Calu3 (cell line): ENCODE results near the gene ARMC2. TPM values are rescaled to one million over a fixed set of nuclear protein-coding genes. Genes with fewer than 3 reads are reported as not detected.
"Not testable (repeated sequence)": the region's sequence is repeated elsewhere in the genome, so short reads cannot be mapped to it uniquely, and the experiment has no call there.

Experiments used
- BruUV-seq: library from RNA; stranded (reverse); fragments of 400-500 nt; replicated peaks from 2 replicates; lab custom pipeline; 2021; lab: Mats Ljungman, UMichigan
- CTCF ChIA-PET: fragments of 300-600 bp; sonication (Branson Sonifier 250); formaldehyde crosslinking; loops from one replicate; lab custom pipeline; 2022; ENCODE audit warnings: antibody characterized with exemption; lab: Charles Lee
- DNase-seq: peaks from one replicate; pipeline ENCODE4 v3.0.0; 2022
- H3K27ac Mint-ChIP-seq: one replicate; pipeline ENCODE4 v1.8.0; 2022; ENCODE audit warnings: mixed read lengths; ENCODE audit not compliant: unreplicated experiment
- H3K27me3 Mint-ChIP-seq: one replicate; pipeline ENCODE4 v1.8.0; 2022; ENCODE audit warnings: mixed read lengths; ENCODE audit not compliant: unreplicated experiment
- H3K36me3 Mint-ChIP-seq: one replicate; pipeline ENCODE4 v1.8.0; 2022; ENCODE audit warnings: mild to moderate bottlenecking, moderate library complexity, mixed read lengths; ENCODE audit not compliant: insufficient read depth, unreplicated experiment
- H3K4me1 Mint-ChIP-seq: one replicate; pipeline ENCODE4 v1.8.0; 2022; ENCODE audit warnings: mild to moderate bottlenecking, low read depth, mixed read lengths; ENCODE audit not compliant: unreplicated experiment
- H3K4me3 Mint-ChIP-seq: one replicate; pipeline ENCODE4 v1.8.0; 2022; ENCODE audit warnings: mild to moderate bottlenecking, low read depth, moderate library complexity, mixed read lengths; ENCODE audit not compliant: unreplicated experiment
- H3K9me3 Mint-ChIP-seq: one replicate; pipeline ENCODE4 v1.8.0; 2022; ENCODE audit warnings: low read depth, mixed read lengths; ENCODE audit not compliant: unreplicated experiment
- CTCF ChIP-seq: fragments of 200-600 bp; IDR thresholded peaks from one replicate; pipeline ENCODE4 v1.8.0; 2022; ENCODE audit warnings: antibody characterized with exemption; ENCODE audit not compliant: unreplicated experiment
- intact Hi-C: fragments of 100-400 bp; cut with micrococcal nuclease; formaldehyde crosslinking; loops from one replicate; pipeline ENCODE4 v1.10.0; 2022; ENCODE audit not compliant: unreplicated experiment
- total RNA-seq: library from RNA; stranded (reverse); gene quantifications from 2 replicates; pipeline ENCODE4 v1.2.3, GENCODE V29; 2022

Gene ARMC2
- total RNA-seq, 1 experiment from 2014 or later = 7.1 TPM

GRCh38 chr6:108922499-108922898 lies 74.3 kb downstream of the ARMC2 start:
- H3K36me3 Mint-ChIP-seq = no peaks in the 10 kb centered on the region
- H3K27me3 Mint-ChIP-seq = peaks cover 22% of the 10 kb centered on the region
- intact Hi-C loops = no loop called here
- CTCF ChIA-PET = no interaction called here
- H3K9me3 Mint-ChIP-seq = no peaks in the 10 kb centered on the region
- H3K4me3 Mint-ChIP-seq = no peak overlapping the region
- DNase-seq = no peak
- no TSS peak for BruUV-seq
- H3K4me1 Mint-ChIP-seq = no peaks in the 10 kb centered on the region
- TF ChIP-seq CTCF = no peak
- no peak overlapping the region for H3K27ac Mint-ChIP-seq

- intact Hi-C loops = no loop called here
These were observed 79.7 kb downstream of the ARMC2 start for GRCh38 chr6:108927927-108928326.

GRCh38 chr6:108928650-108929049 lies 80.4 kb downstream of the ARMC2 start:
- no peaks in the 10 kb centered on the region for H3K4me1 Mint-ChIP-seq
- H3K9me3 Mint-ChIP-seq = no peaks in the 10 kb centered on the region
- DNase-seq = no peak
- CTCF ChIA-PET = interaction anchor here (1.2 kb wide), 1 partner anchor 13 kb away, joined by 3 read pairs; no protein-coding TSS in a partner anchor
- peaks cover 22% of the 10 kb centered on the region for H3K27me3 Mint-ChIP-seq
- H3K36me3 Mint-ChIP-seq = no peaks in the 10 kb centered on the region
- no peak for TF ChIP-seq CTCF
- no TSS peak for BruUV-seq
- intact Hi-C loops = no loop called here
- H3K4me3 Mint-ChIP-seq = no peak overlapping the region
- H3K27ac Mint-ChIP-seq = no peak overlapping the region

More at GRCh38 chr6:108927927-108928326, 79.7 kb downstream of the ARMC2 start:
- BruUV-seq = no TSS peak
- Mint-ChIP-seq H3K9me3 (no peaks in the 10 kb centered on the region), H3K27me3 (peaks cover 22% of the 10 kb centered on the region), H3K27ac (no peak overlapping the region), H3K4me3 (no peak overlapping the region), H3K4me1 (no peaks in the 10 kb centered on the region), H3K36me3 (no peaks in the 10 kb centered on the region)
- CTCF ChIA-PET = interaction anchor here (1.2 kb wide), 1 partner anchor 14 kb away, joined by 3 read pairs; no protein-coding TSS in a partner anchor
- no peak for DNase-seq
- no peak for TF ChIP-seq CTCF

GRCh38 chr6:108931090-108931489 lies 82.9 kb downstream of the ARMC2 start:
- DNase-seq, intact Hi-C loops, H3K36me3 Mint-ChIP-seq, BruUV-seq, H3K9me3 Mint-ChIP-seq, H3K4me1 Mint-ChIP-seq, H3K27ac Mint-ChIP-seq, H3K4me3 Mint-ChIP-seq, H3K27me3 Mint-ChIP-seq, CTCF ChIA-PET: not testable (repeated sequence)

GRCh38 chr6:108937170-108937569 lies 88.9 kb downstream of the ARMC2 start:
- BruUV-seq = no TSS peak
- DNase-seq = no peak
- no peak overlapping the region for H3K4me3 Mint-ChIP-seq
- intact Hi-C loops = no loop called here
- no peak overlapping the region for H3K27ac Mint-ChIP-seq
- H3K9me3 Mint-ChIP-seq = no peaks in the 10 kb centered on the region
- no peaks in the 10 kb centered on the region for H3K4me1 Mint-ChIP-seq
- H3K36me3 Mint-ChIP-seq = no peaks in the 10 kb centered on the region
- no peak for TF ChIP-seq CTCF
- CTCF ChIA-PET = no interaction called here
- H3K27me3 Mint-ChIP-seq = no peaks in the 10 kb centered on the region
